HG03558 (cell line): ENCODE measurements around the gene SUN5.

Source experiments
- ATAC-seq: cut with Tn5 transposase; IDR thresholded peaks from one replicate; pipeline ENCODE4 v1.9.1; 2021; ENCODE audit warnings: moderate number of reproducible peaks; ENCODE audit not compliant: unreplicated experiment; ENCODE audit errors: extremely low read depth

Gene SUN5

DNA sequence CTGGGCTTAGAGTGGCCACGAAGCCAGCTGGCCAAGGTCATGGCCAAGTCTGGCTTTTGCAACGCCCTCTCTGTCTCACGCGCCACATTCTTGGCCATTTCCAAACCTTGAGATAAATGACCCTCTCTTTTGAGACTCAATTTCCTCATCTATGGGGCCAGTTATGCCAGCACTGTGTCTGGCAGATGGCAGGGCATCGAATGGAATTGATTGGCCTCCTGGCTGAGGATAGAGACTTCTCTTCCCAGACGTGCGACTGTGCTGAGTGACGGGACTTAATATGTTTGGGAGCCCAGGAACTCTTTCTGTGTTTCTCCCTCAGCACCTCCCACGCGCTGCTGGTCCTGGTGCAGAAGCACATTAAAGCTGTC lies 10.9 kb upstream of the SUN5 start:
- ATAC-seq = no peak

DNA sequence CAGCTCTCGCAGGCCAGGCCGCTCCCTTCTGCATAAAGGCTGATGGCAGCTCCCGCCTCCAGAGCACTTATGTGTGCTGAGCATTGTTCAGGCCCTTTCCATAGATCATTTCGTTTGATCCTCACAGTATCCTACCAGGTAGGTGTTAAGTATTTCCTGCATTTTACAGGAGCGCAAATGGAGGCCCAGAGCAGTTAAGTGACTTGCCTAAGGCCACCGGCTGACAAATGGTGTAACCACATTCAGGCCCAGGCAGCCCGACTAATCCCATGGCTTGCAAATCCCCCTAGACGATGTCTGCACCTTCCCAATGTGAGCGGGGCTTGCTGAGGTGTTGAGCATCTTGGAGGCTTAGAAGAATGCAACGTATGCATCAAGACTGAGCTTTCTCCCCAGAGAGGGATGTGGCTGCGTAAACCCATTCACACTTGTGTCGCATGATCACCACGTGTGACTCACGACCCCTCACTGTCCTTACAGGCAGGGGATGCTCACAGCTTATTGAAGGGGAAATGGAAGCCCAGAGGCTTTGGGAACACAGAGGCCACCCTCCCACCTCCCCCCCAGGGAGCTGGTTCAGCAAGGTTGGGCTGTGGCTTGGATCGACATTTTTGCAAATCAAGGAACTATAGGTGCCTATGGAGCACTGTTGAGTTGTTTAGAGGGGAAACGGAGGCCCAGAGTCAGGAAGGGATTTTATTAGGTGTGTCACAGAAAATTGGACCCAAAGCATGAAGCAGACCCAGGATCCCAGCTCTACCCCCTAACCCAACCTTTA lies 10.3 kb upstream of the SUN5 start:
- no peak for ATAC-seq

DNA sequence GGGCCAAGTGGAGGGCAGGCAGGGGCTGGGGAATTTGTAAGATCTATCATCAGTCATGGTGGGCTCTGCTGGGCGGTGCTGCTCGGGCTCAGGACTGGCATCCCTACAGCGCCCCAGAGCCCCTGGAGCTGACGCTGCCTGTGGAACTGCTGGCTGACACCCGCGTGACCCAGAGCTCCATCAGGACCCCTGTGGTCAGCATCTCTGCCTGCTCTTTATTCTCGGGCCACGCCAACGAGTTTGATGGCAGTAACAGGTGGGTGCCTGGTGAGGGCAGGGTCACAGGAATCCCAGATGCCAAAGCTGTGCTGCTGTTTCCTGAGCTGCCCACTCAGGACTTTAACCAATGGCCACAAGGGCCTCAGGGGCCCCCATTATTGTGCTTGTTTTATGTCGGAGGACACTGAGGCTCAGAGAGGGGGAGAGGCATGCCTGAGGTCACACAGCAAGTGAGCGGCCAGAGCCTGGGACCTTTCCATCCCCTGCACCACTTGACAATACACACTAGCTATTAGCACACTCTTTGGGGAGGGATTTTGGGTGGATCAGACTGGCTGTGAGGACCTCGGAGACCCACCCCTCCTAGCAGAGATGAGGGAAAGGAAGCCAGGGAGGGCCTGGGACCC lies 9.6 kb upstream of the SUN5 start:
- no peak for ATAC-seq

DNA sequence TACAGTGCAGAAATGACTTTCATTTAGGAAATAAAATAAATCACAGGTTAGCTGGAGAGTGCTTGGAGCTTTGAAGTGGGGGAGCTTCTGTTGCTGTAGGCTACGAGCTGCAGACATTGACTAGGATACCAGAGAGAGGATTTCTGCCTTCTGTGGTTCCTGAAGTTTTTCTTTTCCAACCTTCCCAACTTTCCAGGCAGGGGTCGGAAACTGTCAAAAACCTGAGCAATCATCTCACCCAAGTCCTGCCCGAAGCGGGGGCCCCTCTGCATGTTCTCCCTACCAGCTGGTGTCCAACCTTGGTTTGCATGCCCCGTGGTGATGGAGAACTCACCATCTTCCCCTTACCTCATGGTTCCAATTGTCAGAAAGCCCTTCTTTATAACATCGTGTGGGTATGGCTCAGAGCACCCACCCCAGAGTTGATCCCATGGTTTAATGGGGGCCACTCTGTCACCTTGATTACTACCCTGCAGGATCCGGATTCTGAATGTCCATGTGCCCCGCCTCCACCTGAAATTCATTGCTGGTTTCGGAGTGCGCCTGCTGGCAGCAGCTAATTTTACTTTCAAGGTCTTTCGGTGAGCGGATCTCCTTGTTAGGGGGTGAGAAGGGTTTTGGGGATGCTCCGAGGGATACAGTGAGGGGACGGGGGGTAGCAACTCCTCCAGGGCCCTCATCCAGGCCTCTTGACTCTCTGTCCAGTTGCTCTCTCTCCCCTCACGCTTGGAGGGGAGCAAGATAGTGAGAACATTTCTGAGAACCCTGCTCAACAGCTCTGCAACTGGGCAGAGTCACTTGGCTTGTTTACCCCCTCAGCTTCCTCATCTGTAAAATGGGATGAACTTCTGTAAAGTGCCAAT lies 8.3 kb upstream of the SUN5 start:
- no peak for ATAC-seq

DNA sequence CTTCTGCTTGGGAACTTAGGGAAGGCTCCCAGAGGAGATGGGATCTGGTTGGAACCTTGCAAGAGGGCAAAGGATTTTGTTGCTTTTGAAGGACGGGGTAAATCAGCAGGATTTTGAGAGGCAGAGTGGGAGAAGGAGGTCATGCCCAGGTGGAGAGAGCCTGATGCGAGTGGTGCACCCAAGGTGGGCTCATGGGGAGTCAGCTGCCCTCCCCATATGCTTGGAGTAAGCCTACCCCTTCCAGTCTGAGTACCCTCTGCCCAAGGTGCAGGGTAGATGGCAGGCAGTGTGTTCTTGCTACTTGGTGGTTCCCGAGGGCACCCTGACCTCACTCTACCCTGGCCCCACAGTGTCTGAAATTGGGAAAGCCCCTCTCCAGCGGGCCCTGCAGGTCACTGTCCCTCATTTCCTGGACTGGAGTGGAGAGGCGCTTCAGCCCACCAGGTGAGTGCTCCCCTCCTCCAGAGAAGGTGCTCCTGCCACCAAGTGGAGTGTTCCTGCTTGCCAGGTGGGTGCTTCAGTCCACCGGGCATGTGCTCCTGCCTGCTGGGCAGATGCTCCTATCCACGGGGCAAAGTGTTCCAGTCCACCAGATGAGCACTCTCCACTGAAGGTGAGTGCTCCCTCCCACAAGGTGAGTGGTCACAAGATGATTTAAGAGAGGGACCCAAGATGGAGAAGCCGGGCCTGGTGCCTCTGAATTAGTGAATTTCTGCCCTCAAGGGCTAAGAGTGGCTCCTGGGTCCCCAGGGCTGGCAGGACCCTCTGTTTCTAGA lies 6.6 kb upstream of the SUN5 start:
- no peak for ATAC-seq

DNA sequence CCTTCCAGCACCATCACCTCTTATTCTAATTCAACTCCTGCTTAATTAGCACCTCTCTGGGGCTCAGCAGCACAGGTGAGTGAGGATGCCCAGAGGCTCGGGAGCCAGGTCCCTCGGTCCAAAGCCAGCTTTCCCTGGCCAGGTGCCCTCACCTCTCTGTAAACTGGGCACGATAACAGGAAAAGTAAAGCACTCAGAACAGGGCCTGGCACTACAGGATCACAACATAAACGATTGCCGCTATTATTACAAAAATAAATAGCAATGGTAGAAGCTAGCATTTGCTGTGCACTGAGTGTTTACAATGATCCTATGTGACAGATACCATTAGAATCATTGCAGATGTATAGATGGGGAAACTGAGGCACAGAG lies 5.9 kb upstream of the SUN5 start:
- no peak for ATAC-seq

DNA sequence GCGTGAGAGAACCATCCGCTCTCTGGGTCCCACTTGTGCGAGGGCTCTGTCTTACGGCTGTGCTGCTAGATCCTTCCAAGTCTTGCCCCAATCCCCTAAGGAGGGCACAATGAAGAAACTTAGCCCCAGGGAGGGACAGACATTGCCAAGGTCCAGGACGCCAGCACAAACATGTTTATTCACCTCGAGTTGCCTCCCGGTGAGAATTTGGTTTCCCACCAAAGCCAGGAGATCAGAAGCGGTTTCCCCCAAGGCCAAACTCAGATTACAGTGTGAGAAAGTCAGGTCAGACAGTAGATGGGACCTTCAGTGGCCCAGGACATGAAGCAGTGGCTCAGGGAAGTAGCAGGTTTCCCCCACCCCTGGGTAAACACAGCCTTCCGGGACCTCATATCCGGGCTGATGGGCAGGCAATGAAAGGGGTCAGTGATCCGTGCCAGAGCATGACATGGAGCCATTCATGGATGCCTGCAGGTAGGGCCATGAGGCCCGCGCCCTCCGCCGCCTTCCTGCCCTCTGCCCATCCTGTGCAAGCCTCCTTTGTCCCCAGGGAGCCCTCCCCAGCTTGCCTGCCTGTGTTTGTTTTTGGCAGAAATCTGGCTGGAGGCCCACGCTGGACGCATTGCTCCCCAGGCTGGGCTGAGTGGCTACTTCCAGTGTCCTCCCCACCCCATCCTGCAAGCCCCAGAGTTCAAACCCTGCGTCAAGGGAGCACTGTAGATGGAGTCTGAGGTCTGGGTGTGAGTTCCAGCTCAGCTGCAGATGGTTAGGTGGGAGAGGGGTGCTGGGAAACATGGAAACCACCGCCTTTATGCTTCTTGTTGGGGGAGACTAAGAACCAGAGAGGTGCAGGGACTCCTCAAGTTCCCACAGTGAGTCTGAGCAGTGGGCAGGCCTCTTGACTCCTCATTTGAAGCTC lies 5.2 kb upstream of the SUN5 start:
- no peak for ATAC-seq

DNA sequence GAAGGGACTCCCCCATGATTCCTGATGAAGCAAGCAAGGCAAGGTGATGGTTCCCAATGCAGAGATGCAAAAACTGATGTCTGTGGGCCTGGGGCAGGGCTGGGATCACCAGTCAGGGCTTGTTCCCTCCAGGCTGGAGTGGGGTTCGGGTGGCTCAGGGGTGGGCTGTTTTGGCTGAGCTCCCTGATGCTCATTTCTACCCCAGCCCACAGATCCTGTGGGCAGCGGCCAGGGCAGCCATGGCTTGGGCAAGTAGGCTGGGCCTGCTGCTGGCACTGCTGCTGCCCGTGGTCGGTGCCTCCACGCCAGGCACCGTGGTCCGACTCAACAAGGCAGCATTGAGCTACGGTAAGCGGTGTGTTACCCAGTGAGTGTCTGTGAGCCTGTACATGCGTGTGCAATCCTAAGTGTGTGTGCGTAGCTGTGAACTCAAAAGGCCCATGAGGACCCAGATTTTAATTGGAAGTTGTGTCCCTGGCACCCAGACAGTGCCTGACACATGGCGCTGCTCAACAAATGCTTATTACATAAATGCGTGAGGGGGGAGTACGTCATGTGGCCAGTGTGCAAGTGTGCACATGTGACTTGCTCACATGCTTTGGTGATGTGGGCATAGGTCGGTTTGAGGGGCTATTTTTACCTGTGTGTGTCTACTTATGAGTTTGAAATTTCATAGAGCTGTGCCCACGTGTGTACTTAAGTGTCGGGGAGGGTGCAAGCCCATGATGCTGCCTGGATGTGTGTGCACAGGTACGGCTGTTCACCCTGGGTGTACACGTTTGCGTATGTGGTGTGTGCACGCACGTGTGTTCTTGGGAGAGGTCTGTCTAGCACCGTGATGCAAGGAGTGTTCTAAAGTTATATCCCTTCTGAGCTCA lies 4.3 kb upstream of the SUN5 start:
- no peak for ATAC-seq

DNA sequence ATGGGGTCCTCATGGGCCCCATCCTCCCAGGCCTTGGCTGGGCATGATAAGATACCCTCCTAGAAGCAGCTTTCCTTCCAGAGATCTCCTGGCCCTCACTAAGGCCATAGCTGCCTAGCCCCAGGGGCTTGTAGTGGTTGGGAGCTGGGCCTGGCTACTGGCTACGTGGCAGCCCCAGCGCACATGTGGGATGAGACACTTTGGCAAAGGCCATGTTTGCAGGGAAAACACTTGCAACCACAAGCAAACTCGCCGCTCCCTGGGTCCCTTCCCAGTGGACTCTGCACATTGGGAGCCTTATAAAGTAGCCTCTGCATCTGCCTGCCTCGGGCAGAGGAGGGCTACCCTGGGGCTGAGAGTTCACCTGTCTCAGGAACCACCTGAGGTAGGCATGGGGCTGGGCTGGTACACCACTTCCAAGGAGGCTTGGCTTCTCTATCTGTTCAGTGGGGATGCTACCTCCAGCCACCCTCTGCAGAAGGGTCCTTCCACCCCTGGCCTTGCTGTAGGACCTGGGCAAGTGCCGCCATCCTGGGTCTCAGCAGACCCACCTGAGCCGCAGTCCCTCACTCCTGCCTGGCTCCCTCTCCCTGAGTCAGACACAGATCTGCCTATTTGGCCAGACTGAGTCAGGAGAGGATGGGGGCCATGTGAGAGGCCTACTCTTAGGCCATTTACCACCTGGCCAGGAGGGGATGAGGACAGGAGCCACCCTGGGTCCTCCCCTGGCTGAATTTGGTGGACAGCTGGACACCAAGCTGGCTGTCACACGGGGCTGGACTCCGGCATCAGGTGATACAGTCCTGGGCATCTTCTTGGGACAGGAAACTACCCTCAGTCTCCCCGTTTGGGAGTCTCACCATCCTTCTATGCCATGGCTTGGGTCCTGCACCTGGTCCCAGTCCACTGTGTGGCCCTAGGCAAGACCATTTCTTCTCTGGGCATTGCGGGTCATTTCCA lies 3.4 kb upstream of the SUN5 start, which contains the start of gene BPIFB2:
Gene BPIFB2 (plus strand): TSS at position 329 of the 960 bp plus-strand sequence. CDS start 871 bp downstream, outside the sequence.
- ATAC-seq = no peak

DNA sequence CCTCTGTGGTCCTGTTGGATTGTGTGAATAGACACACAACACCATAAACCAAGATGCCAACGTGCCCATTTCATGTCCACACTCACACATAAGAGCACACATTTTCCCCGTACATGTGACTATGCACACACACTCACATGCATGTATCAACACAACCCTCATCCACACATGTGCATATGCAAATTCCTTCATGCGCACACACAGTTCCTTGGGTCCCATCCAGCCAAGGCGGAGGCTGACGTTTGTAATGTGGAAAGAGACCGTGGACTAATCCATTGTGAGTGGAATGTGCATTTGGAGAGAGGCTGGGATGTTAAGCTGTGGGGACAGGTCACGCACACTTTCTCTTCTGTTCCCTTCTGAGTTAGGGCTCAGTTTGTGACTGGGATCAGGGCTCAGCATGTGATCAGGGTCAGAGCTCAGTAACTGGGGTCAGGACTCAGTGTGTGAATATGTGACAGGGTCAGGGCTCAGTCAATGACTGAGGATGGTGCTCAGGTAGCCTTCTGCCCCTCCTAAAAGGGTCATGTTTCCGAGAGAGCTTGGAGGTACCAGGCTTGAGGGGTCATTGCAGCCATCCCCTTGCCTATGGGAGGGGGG lies 2.6 kb upstream of the SUN5 start:
- no peak for ATAC-seq

DNA sequence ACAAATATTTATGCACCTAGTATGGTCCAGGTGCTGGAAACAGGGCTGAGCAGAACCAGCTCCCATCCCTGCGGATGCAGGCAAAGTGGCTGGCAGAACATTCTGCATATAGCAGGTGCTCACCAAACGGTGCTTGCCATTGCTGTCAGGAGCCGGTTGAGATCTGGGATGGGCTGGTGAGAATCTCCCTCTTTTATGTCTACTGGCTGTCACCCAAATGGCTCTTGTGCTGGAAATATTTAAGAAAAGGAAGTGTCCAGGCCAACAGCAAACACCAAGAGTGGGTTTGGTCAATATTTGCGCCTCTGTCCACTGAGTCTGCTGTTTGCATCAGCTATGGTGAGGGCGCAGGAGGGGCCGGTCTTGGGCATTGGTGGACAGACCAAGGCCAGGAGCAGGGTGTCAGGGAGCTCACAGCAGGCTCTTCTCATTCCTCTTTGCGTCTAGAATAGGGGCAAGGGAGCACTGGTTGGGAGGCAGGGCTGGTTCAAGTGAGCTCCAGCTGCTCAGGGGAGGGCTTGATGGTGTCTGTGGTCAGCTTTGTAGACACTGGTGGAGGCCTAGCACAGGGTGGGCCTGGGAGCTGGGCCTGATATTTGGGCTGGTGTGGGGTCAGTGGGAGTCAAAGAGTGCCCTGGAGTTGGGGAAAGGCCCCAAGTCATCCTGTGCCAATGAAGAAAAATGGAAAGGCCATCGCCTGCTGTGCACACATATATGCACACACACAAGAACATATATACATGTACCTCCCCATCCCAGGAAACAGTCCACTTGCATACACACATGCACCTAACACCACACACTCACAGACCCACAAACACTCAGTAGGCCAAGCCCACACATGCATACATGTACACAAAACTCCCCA lies 1.9 kb upstream of the SUN5 start:
- no peak for ATAC-seq

DNA sequence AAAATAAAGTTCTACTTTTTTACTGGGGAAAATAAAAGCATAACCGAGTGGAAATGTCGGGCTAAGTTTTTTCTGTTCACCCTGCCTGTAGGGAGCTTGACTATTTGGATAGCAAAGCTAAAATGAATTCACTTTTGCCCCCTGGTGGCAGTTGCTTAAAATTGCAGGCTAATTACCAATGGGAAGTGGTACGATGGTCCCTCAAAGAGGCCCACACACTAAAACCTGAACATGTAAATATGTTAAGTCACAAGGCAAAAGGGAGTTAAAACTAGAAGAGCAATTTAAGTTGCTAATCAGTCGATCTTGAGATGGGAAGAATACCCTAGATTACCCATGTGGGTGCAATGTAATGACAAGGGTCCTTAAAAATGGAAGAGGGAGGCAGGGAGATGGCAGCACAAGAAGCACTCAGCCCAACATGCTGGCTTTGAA lies 916 bp upstream of the SUN5 start:
- ATAC-seq = no peak

DNA sequence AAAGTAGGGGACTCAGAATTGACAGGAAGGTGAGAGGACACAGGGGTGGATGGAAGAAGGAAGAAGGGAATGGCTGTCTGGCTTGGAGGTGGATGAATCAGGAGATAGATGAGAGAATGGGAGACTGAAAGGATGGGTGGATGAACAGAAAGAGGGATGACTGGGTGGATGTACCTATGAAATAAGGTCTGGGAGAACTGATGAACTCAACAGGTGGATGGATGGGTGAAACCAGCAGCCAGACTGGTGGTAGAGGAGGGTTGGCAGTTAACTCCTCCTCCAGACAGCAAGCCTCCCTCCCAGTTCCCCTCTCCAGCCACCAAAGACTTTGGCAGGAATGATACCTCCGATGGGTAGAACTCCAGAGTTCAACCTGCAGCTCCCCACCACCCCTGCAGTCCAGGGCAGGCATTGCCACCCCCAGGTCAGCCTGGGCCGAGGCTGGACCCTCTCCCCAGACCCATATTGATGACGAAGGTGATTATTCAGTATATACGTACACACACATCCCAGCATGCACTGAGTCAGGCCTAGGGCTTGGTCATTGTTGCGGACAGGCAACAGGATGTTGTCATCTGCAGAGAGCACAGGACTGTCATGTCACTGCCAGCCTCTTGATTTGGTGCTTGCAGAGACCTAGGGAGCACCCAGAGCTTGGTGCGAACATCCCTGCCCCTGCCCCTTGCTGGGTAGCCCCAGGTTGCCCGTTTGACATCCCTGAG lies 2.0 kb downstream of the SUN5 start:
- ATAC-seq = no peak

DNA sequence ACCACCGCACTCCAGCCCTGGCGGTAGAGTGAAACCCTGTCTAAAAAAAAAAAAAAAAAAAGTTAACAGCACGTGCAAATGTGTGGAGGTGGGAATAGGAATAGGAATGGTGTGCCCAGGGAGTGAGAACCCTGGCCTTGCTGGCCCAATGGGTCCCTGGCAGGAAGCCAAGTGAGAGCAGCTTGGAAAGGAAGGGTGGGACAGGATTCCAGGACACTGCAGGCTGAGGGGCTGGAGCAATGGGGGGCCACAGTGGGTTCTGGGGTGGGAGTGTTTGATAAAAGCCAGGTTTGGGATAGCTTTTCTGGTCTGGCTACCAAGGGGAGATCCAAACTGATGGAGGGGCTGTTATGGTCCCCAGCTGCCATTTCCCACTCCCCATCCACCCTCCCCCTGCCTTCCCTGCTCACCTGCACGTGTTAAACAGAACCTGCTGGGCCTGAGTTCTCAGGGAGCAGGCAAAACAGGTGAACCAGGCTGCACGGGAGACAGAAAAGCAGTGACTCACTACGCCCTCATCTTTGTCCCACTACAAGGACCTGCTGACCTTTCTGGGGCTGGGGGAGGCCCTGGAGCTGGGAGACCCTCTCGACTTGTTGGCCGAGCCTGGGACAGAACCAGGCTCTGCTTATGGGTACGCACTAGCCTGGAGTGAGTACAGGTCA lies 3.3 kb downstream of the SUN5 start:
- ATAC-seq = no peak
